Measurements from ENCODE around the gene CPZ. TPM values are rescaled to one million over a fixed set of nuclear protein-coding genes. Genes with fewer than 3 reads are reported as not detected.

The CPZ gene
- total RNA-seq, 1 experiment from 2014 or later, result 37.3 TPM

- H3K4me2 ChIP-seq (ENCODE audit: insufficient read depth, insufficient read length, low read length), result no peak overlapping the region
- no peak overlapping the region for H3K23ac ChIP-seq (ENCODE audit: insufficient read length, low read depth, low read length)
- H4K91ac ChIP-seq (ENCODE audit: insufficient read length, low read depth, low read length), result no peak overlapping the region
- no peaks in the 10 kb centered on the region for H4K20me1 ChIP-seq (ENCODE audit: control insufficient read depth, insufficient read depth, insufficient read length)
- no peak overlapping the region for H2BK15ac ChIP-seq (ENCODE audit: low read depth, low read length)
- no peak overlapping the region for H4K5ac ChIP-seq (ENCODE audit: insufficient read length, low read depth, low read length)
- DNase-seq, result no peak
- H3K4me1 Mint-ChIP-seq, result peaks cover 0 to 3% of the 10 kb centered on the region in 2 experiments; a peak in 1 of 4 replicates
- peaks cover 2% of the 10 kb centered on the region for H3K23me2 ChIP-seq (ENCODE audit: insufficient read length, low read depth, low read length, poor library complexity, severe bottlenecking)
- no peaks in the 10 kb centered on the region; a peak in 2 of 7 replicates for H3K36me3 Mint-ChIP-seq (ENCODE audit: insufficient read depth in 1 of 3, low read depth in 3 of 3)
- no peak for TF ChIP-seq CTCF (conservative IDR thresholded peaks at IDR 0.05)
- no peaks in the 10 kb centered on the region for H3K79me1 ChIP-seq (ENCODE audit: insufficient read depth, low read depth, low read length, poor library complexity, severe bottlenecking)
- H2AK5ac ChIP-seq (ENCODE audit: insufficient read length, low read length), result no peak overlapping the region
- H3K79me2 ChIP-seq (ENCODE audit: insufficient read depth, low read length), result no peaks in the 10 kb centered on the region
- H3K18ac ChIP-seq (ENCODE audit: insufficient read length, low read depth, low read length), result no peak overlapping the region
- H2BK120ac ChIP-seq (ENCODE audit: low read depth, low read length, poor library complexity, severe bottlenecking), result no peak overlapping the region
- H3K27me3 Mint-ChIP-seq (ENCODE audit: low read depth), result peaks cover 23% of the 10 kb centered on the region
- no peaks in the 10 kb centered on the region for H3K9me3 Mint-ChIP-seq
- no peak overlapping the region for H3K56ac ChIP-seq (ENCODE audit: insufficient read length, low read depth, low read length)
- H3T11ph ChIP-seq (ENCODE audit: low read length), result no peak overlapping the region
- no peak overlapping the region for H3K27ac ChIP-seq (ENCODE audit: insufficient read length, low read depth, low read length)
- H3K4ac ChIP-seq (ENCODE audit: low read depth, low read length), result no peak overlapping the region
- no peak overlapping the region for H3K4me3 Mint-ChIP-seq
- no CpG with 5 or more reads among the region's 11 CpGs for WGBS (ENCODE audit: extremely low coverage, insufficient read length, low lambda C conversion rate)
- no peak overlapping the region for H2BK5ac ChIP-seq (ENCODE audit: insufficient read length, low read length)
- no peaks in the 10 kb centered on the region for H3K4me1 ChIP-seq (ENCODE audit: insufficient read depth, low read length)
- H4K8ac ChIP-seq (replicated peaks; ENCODE audit: insufficient read length, low read depth, low read length), result no peak overlapping the region
- no peak overlapping the region for H3K9ac ChIP-seq (ENCODE audit: extremely low read depth, insufficient read length, low read length)
- no peaks in the 10 kb centered on the region for H3K27me3 ChIP-seq (ENCODE audit: insufficient read depth, low read length)
- no peak overlapping the region for H3K14ac ChIP-seq (ENCODE audit: insufficient read depth, low read length)
- no peak overlapping the region for H2AFZ ChIP-seq (ENCODE audit: low read length)
- H2BK20ac ChIP-seq (ENCODE audit: low read depth, low read length, poor library complexity, severe bottlenecking), result no peak overlapping the region
- no peaks in the 10 kb centered on the region for H3K9me3 ChIP-seq (ENCODE audit: control insufficient read depth, low read depth, low read length)
- no peak overlapping the region for H2BK12ac ChIP-seq (ENCODE audit: insufficient read length, low read depth, low read length)
- no peak overlapping the region for H3K27ac Mint-ChIP-seq
These were observed 48.3 kb downstream of the CPZ start for GRCh38 chr4:8640816-8641215.
